Duodenal mucosa (tissue), 2 donors: ENCODE results near the gene VPS13A.
"Not testable (repeated sequence)": the region's sequence is repeated elsewhere in the genome, so short reads cannot be mapped to it uniquely, and the experiment has no call there.

Experiments
- H3K27ac ChIP-seq: one replicate; pipeline ENCODE4 v1.7.0; 2013; ENCODE audit warnings: low read depth, low read length
- H3K27me3 ChIP-seq, 2 donors: one replicate each; pipeline ENCODE4 v1.7.0; 2013; ENCODE audit warnings: low read length in 2 of 2, control low read depth in 1 of 2; ENCODE audit not compliant: insufficient read depth in 2 of 2, control insufficient read depth in 1 of 2
- H3K36me3 ChIP-seq, 2 donors: one replicate each; pipeline ENCODE4 v1.7.0; 2013; ENCODE audit warnings: low read length in 2 of 2, control low read depth in 1 of 2; ENCODE audit not compliant: insufficient read depth in 2 of 2, control insufficient read depth in 1 of 2
- H3K4me1 ChIP-seq, 2 donors: one replicate each; pipeline ENCODE4 v1.7.0; 2013; ENCODE audit warnings: low read length in 2 of 2, control low read depth in 1 of 2; ENCODE audit not compliant: insufficient read depth in 2 of 2, control insufficient read depth in 1 of 2
- H3K4me3 ChIP-seq, 2 donors: one replicate each; pipeline ENCODE4 v1.7.0; 2013; ENCODE audit warnings: low read length in 2 of 2, low read depth in 1 of 2
- H3K9ac ChIP-seq, 2 donors: one replicate each; pipeline ENCODE4 v1.7.0; 2013; ENCODE audit warnings: low read length in 2 of 2, low read depth in 1 of 2
- H3K9me3 ChIP-seq, 2 donors: one replicate each; pipeline ENCODE4 v1.7.0; 2013; ENCODE audit warnings: low read length in 2 of 2, control low read depth in 1 of 2; ENCODE audit not compliant: control insufficient read depth in 1 of 2

Gene VPS13A

GRCh38 chr9:77427256-77427927 lies 250.1 kb downstream of the VPS13A start:
- Histone ChIP-seq H3K4me1 (peaks cover 0 to 5% of the 10 kb centered on the region in 2 donors), H3K4me3 (no peak overlapping the region), H3K27me3 (no peaks in the 10 kb centered on the region), H3K27ac (no peak overlapping the region), H3K9me3 (no peaks in the 10 kb centered on the region), H3K36me3 (no peaks in the 10 kb centered on the region), H3K9ac (no peak overlapping the region)

- Histone ChIP-seq H3K9ac (no peak overlapping the region), H3K27ac (no peak overlapping the region), H3K9me3 (no peaks in the 10 kb centered on the region), H3K36me3 (no peaks in the 10 kb centered on the region), H3K4me1 (peaks cover 0 to 13% of the 10 kb centered on the region in 2 donors), H3K4me3 (no peak overlapping the region), H3K27me3 (no peaks in the 10 kb centered on the region)
Observed at GRCh38 chr9:77429928-77430327, 252.6 kb downstream of the VPS13A start.

GRCh38 chr9:77432053-77432452 lies 254.7 kb downstream of the VPS13A start:
- H3K27me3 ChIP-seq = no peaks in the 10 kb centered on the region
- H3K4me3 ChIP-seq = no peak overlapping the region
- H3K4me1 ChIP-seq = peaks cover 0 to 8% of the 10 kb centered on the region in 2 donors
- H3K9ac ChIP-seq = no peak overlapping the region
- no peaks in the 10 kb centered on the region for H3K9me3 ChIP-seq
- no peak overlapping the region for H3K27ac ChIP-seq
- H3K36me3 ChIP-seq = no peaks in the 10 kb centered on the region

- Histone ChIP-seq H3K9ac (no peak overlapping the region), H3K4me3 (no peak overlapping the region), H3K9me3 (no peaks in the 10 kb centered on the region), H3K36me3 (no peaks in the 10 kb centered on the region), H3K4me1 (peaks cover 0 to 8% of the 10 kb centered on the region in 2 donors), H3K27me3 (no peaks in the 10 kb centered on the region), H3K27ac (no peak overlapping the region)
Observed at GRCh38 chr9:77433675-77434445, 256.5 kb downstream of the VPS13A start.

- Histone ChIP-seq H3K9me3 (no peaks in the 10 kb centered on the region), H3K36me3 (no peaks in the 10 kb centered on the region), H3K9ac (no peak overlapping the region), H3K27ac (no peak overlapping the region), H3K27me3 (no peaks in the 10 kb centered on the region), H3K4me1 (peaks cover 0 to 8% of the 10 kb centered on the region in 2 donors), H3K4me3 (no peak overlapping the region)
Observed at GRCh38 chr9:77435277-77435676, 257.9 kb downstream of the VPS13A start.

GRCh38 chr9:77435688-77436087 lies 258.4 kb downstream of the VPS13A start:
- H3K36me3 ChIP-seq = no peaks in the 10 kb centered on the region
- H3K4me3 ChIP-seq = no peak overlapping the region
- H3K9ac ChIP-seq = no peak overlapping the region
- no peaks in the 10 kb centered on the region for H3K9me3 ChIP-seq
- no peaks in the 10 kb centered on the region for H3K27me3 ChIP-seq
- H3K4me1 ChIP-seq = peaks cover 0 to 8% of the 10 kb centered on the region in 2 donors
- H3K27ac ChIP-seq = no peak overlapping the region

GRCh38 chr9:77438653-77439052 lies 261.3 kb downstream of the VPS13A start:
- Histone ChIP-seq H3K36me3 (no peaks in the 10 kb centered on the region), H3K4me1 (peaks cover 0 to 8% of the 10 kb centered on the region in 2 donors), H3K4me3 (no peak overlapping the region), H3K9me3 (no peaks in the 10 kb centered on the region), H3K9ac (no peak overlapping the region), H3K27ac (no peak overlapping the region), H3K27me3 (no peaks in the 10 kb centered on the region)

- H3K4me3 ChIP-seq = no peak overlapping the region
- no peaks in the 10 kb centered on the region for H3K36me3 ChIP-seq
- no peaks in the 10 kb centered on the region for H3K9me3 ChIP-seq
- no peaks in the 10 kb centered on the region for H3K27me3 ChIP-seq
- H3K9ac ChIP-seq = no peak overlapping the region
- no peaks in the 10 kb centered on the region for H3K4me1 ChIP-seq
- no peak overlapping the region for H3K27ac ChIP-seq
Observed at GRCh38 chr9:77440057-77440456, 262.7 kb downstream of the VPS13A start.

- not testable (repeated sequence) for H3K4me1 ChIP-seq, H3K27me3 ChIP-seq, H3K9me3 ChIP-seq, H3K27ac ChIP-seq, H3K4me3 ChIP-seq, H3K36me3 ChIP-seq, H3K9ac ChIP-seq
Observed at GRCh38 chr9:77441124-77441523, 263.8 kb downstream of the VPS13A start.

GRCh38 chr9:77442436-77442835 lies 265.1 kb downstream of the VPS13A start:
- Histone ChIP-seq H3K4me3 (no peak overlapping the region), H3K27me3 (no peaks in the 10 kb centered on the region), H3K4me1 (no peaks in the 10 kb centered on the region), H3K9me3 (no peaks in the 10 kb centered on the region), H3K27ac (no peak overlapping the region), H3K36me3 (no peaks in the 10 kb centered on the region), H3K9ac (no peak overlapping the region)
